Esophagus squamous epithelium (tissue), 4 donors: Measurements from ENCODE around the gene DRGX.

Experiments used
- CTCF ChIP-seq, 6 experiments: fragments of 450-650 bp in 4 of 6; fragments of 200-600 bp in 2 of 6; sonication (generic) in 2 of 6; IDR thresholded peaks; one replicate each; pipeline ENCODE4 v1.5.1; 2016 to 2019; ENCODE audit warnings: antibody characterized with exemption in 6 of 6, mild to moderate bottlenecking in 4 of 6, moderate library complexity in 4 of 6
- POLR2A ChIP-seq, 4 donors: fragments of 450-650 bp; IDR thresholded peaks; one replicate each; pipeline ENCODE4 v1.6.1; 2017; ENCODE audit warnings: antibody characterized with exemption in 4 of 4, mild to moderate bottlenecking in 4 of 4, moderate library complexity in 3 of 4

- TF ChIP-seq CTCF (IDR thresholded peaks at IDR 0.05) (no peak), POLR2A (IDR thresholded peaks at IDR 0.05) (no peak)
These were observed 67.3 kb downstream of the DRGX start for GRCh38 chr10:49328401-49329145.
